Activated T-helper 2 cell treated with anti-CD3 and anti-CD28 coated beads, Interferon-gamma antibody, Interleukin-2, Interleukin-4, amounts not matched to agents 10 μg/mL and 5 μg/mL and 100 μg/mL, durations not matched to agents 14 hours and 24 hours and 36 hours (primary cell): Measurements from ENCODE around the gene BCL10. TPM values are rescaled to one million over a fixed set of nuclear protein-coding genes. Genes with fewer than 3 reads are reported as not detected.

Experiments used
- DNase-seq: peaks from one replicate; pipeline ENCODE4 v3.0.0; 2021; ENCODE audit warnings: low spot score
- H3K27ac Mint-ChIP-seq: one replicate; pipeline ENCODE4 v1.8.0; 2021; ENCODE audit warnings: mixed read lengths
- H3K27me3 Mint-ChIP-seq: one replicate; pipeline ENCODE4 v1.8.0; 2021; ENCODE audit warnings: low read depth, mixed read lengths
- H3K36me3 Mint-ChIP-seq: one replicate; pipeline ENCODE4 v1.8.0; 2021; ENCODE audit warnings: low read depth, mixed read lengths
- H3K4me1 Mint-ChIP-seq: one replicate; pipeline ENCODE4 v1.8.0; 2021; ENCODE audit warnings: low read depth, mixed read lengths
- H3K4me3 Mint-ChIP-seq: one replicate; pipeline ENCODE4 v1.8.0; 2021; ENCODE audit warnings: low read depth, mild to moderate bottlenecking, moderate library complexity, mixed read lengths
- H3K9me3 Mint-ChIP-seq: one replicate; pipeline ENCODE4 v1.8.0; 2021; ENCODE audit warnings: mixed read lengths
- intact Hi-C: fragments of 100-400 bp; cut with micrococcal nuclease; formaldehyde crosslinking; loops from one replicate; pipeline ENCODE4 v1.15.1; 2023
- total RNA-seq: library from RNA; stranded (reverse); gene quantifications from 2 replicates; pipeline ENCODE4 v1.2.3, GENCODE V29; 2022

The BCL10 gene
- total RNA-seq, 1 donor from 2014 or later: 24.4 TPM

DNA sequence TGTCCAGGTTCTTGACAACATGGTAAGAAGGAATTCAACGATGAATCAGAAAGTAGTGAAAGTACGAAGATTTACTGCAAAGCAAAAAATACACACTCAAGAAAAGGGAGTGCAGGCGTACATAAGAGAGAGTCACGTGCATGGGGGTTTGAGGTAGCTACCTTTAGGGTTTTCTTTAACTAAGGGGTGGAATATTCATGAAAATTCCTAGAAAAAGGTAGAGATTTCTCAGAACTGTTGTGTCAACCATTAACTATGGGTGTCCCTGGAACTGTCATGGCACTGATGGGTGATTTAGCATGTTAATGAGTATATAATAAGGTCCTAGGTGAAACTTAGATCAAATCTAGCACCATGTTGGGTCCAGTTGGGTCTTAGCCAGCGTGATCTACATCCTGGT lies 53.1 kb downstream of the BCL10 start:
- H3K27me3 Mint-ChIP-seq: peaks cover 37% of the 10 kb centered on the region
- intact Hi-C loops: no loop called here
- H3K4me3 Mint-ChIP-seq: no peak overlapping the region
- H3K9me3 Mint-ChIP-seq: no peaks in the 10 kb centered on the region
- H3K36me3 Mint-ChIP-seq: no peaks in the 10 kb centered on the region
- H3K4me1 Mint-ChIP-seq: no peaks in the 10 kb centered on the region
- H3K27ac Mint-ChIP-seq: no peak overlapping the region
- DNase-seq: no peak

DNA sequence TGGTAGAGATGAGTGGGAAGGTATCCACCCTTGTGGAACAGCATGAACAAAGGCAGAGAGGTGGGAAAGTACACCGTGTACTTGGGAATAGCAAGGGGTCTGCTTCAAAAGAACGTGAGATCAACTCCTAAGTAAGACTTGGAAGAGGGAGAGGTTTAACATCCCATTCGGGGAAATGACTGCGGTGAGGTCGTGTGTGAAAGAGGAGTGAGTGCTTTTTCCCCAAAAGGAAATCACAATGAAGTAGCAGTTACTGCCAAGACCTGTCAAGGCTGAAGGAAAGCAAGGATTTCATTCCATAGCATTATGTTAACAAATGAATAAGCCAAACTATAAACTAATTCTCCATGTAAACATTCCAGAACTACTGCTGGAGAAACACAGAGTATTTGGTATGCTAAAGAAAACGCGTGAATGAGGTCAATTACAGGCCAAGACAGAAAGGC lies 55.7 kb downstream of the BCL10 start:
- Mint-ChIP-seq H3K4me3 (no peak overlapping the region), H3K36me3 (no peaks in the 10 kb centered on the region), H3K27me3 (peaks cover 42% of the 10 kb centered on the region), H3K9me3 (no peaks in the 10 kb centered on the region), H3K27ac (no peak overlapping the region), H3K4me1 (no peaks in the 10 kb centered on the region)
- intact Hi-C loops: no loop called here
- no peak for DNase-seq

GRCh38 chr1:85219853-85220610 lies 56.4 kb downstream of the BCL10 start:
- Mint-ChIP-seq H3K4me1 (no peaks in the 10 kb centered on the region), H3K36me3 (no peaks in the 10 kb centered on the region), H3K9me3 (no peaks in the 10 kb centered on the region), H3K4me3 (no peak overlapping the region), H3K27ac (no peak overlapping the region), H3K27me3 (peaks cover 45% of the 10 kb centered on the region)
- no peak for DNase-seq
- intact Hi-C loops: no loop called here

GRCh38 chr1:85216697-85217096 lies 59.7 kb downstream of the BCL10 start:
- Mint-ChIP-seq H3K4me1 (no peaks in the 10 kb centered on the region), H3K9me3 (no peaks in the 10 kb centered on the region), H3K27me3 (peaks cover 50% of the 10 kb centered on the region), H3K36me3 (no peaks in the 10 kb centered on the region), H3K27ac (no peak overlapping the region), H3K4me3 (no peak overlapping the region)
- intact Hi-C loops: no loop called here
- DNase-seq: no peak

Other genes with a start within 250 kb of the BCL10 start
- gene MCOLN3, start 228.1 kb downstream of the BCL10 start, total RNA-seq: 0.46 and 0.68 TPM in 2 replicates
- gene SYDE2, start 75.6 kb downstream of the BCL10 start, total RNA-seq: 1.9 and 2.1 TPM in 2 replicates
- gene C1orf52, start 17.0 kb downstream of the BCL10 start, total RNA-seq: 23.9 and 25.8 TPM in 2 replicates
- 0.07 TPM in 1 of 2 replicates, not detected in the other for gene DDAH1, start 188.5 kb upstream of the BCL10 start, total RNA-seq